Measurements from ENCODE around the gene SLC7A8. TPM values are rescaled to one million over a fixed set of nuclear protein-coding genes. Genes with fewer than 3 reads are reported as not detected.

SLC7A8 gene
- polyA plus RNA-seq, 1 donor (not counting 4 experiments of a cell fraction or from before 2014, with no cell fraction given) = 29.1 TPM

DNA sequence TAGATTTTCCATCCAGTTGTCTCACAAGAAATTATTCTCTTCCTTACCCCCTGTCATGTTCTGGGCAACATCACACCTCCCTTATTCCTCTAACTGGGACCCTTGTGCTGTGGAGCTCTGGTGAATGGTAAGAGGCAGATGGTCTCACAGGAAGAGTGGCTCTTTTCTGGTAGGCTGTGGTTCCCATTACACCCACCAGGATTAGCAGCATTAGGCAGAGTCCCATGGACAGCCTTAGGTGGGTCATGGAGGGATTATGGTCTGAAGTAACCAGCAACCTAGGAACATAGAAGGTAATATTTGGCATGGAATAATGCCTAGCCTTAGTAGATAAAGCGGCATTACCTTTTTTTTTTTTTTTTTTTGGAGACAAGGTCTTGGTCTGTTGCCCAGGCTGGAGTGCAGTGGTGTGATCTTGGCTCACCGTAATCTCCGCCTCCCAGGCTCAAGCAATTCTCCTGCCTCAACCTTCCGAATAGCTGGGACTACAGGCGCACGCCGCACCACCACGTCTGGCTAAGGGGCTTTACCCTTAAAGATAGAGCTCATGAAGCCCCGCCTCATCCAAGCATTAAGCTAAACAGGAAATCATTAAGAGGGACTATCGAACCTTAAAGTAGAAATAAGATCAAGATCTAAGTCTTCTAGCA is 84.1 kb downstream of the SLC7A8 start:
- dilution Hi-C loops (cut with MboI; ENCODE audit: extremely low pct_ligation_motif_present, low sequenced_read_pairs) = no loop called here
- peaks cover 4% of the 10 kb centered on the region for H3K9me1 ChIP-seq (ENCODE audit: control insufficient read depth, extremely low read depth, insufficient read depth, low read length)
- peaks cover 12% of the 10 kb centered on the region for H3K4me1 ChIP-seq (ENCODE audit: control insufficient read depth, extremely low read depth, insufficient read depth, low read length)
- H2AFZ ChIP-seq (ENCODE audit: control insufficient read depth, low read length) = no peak overlapping the region
- peaks cover 46% of the 10 kb centered on the region for H3K79me2 ChIP-seq (ENCODE audit: control insufficient read depth, insufficient read depth, low read length)
- H3K9ac ChIP-seq (ENCODE audit: control insufficient read depth, extremely low read depth, insufficient read depth, low read length) = no peak overlapping the region
- no peak overlapping the region for H3K4me3 ChIP-seq (ENCODE audit: control insufficient read depth in 2 of 3, extremely low read depth in 1 of 3, insufficient read depth in 2 of 3, low read depth in 1 of 3, low read length in 3 of 3)
- peaks cover 5 to 17% of the 10 kb centered on the region in 2 experiments for H3K36me3 ChIP-seq (ENCODE audit: control insufficient read depth in 2 of 2, extremely low read depth in 1 of 2, insufficient read depth in 2 of 2, low read length in 2 of 2)
- no peak overlapping the region for H3K27ac ChIP-seq (ENCODE audit: control insufficient read depth, insufficient read depth, low read length)
- peaks cover 11% of the 10 kb centered on the region for H4K20me1 ChIP-seq (ENCODE audit: control insufficient read depth, extremely low read depth, insufficient read depth, low read length)
- no peak overlapping the region for H3K4me2 ChIP-seq (ENCODE audit: control insufficient read depth, extremely low read depth, insufficient read depth, low read depth, low read length)
- FAIRE-seq = no peak
- no peak for TF ChIP-seq EZH2 (IDR thresholded peaks at IDR 0.05; ENCODE audit: low read length)
- TF ChIP-seq, protein P1, sequence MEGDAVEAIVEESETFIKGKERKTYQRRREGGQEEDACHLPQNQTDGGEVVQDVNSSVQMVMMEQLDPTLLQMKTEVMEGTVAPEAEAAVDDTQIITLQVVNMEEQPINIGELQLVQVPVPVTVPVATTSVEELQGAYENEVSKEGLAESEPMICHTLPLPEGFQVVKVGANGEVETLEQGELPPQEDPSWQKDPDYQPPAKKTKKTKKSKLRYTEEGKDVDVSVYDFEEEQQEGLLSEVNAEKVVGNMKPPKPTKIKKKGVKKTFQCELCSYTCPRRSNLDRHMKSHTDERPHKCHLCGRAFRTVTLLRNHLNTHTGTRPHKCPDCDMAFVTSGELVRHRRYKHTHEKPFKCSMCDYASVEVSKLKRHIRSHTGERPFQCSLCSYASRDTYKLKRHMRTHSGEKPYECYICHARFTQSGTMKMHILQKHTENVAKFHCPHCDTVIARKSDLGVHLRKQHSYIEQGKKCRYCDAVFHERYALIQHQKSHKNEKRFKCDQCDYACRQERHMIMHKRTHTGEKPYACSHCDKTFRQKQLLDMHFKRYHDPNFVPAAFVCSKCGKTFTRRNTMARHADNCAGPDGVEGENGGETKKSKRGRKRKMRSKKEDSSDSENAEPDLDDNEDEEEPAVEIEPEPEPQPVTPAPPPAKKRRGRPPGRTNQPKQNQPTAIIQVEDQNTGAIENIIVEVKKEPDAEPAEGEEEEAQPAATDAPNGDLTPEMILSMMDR (optimal IDR thresholded peaks at IDR 0.05 in 1 of 3, IDR thresholded peaks at IDR 0.05 in 1 of 3, conservative IDR thresholded peaks at IDR 0.05 in 1 of 3; ENCODE audit: extremely low read depth in 1 of 3, insufficient read depth in 2 of 3, low read length in 3 of 3) = no peak
- no peak for DNase-seq (ENCODE audit: low read depth, low spot score)
- no peaks in the 10 kb centered on the region for H3K27me3 ChIP-seq (ENCODE audit: control insufficient read depth, extremely low read depth, insufficient read depth, low read length)
- no peaks in the 10 kb centered on the region for H3K9me3 ChIP-seq (ENCODE audit: control insufficient read depth, low read depth, low read length)

DNA sequence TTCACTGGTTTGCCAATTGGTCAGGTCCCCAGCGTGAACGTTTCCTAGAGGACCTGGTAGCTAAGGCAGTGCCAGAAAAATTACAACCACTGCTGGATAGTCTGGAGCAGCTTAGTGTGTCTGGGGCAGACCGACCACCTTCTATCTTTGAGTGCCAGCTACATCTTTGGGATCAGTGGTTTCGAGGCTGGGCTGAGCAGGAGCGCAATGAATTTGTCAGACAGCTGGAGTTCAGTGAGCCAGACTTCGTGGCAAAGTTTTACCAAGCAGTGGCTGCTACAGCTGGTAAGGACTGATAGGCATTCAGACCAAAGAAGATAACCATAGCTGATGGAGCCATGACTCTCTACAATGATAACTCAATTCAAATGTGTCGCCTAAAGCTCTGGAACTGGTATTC is 85.7 kb downstream of the SLC7A8 start:
- Histone ChIP-seq H3K9me1 (ENCODE audit: control insufficient read depth, extremely low read depth, insufficient read depth, low read length) (peaks cover 4% of the 10 kb centered on the region), H4K20me1 (ENCODE audit: control insufficient read depth, extremely low read depth, insufficient read depth, low read length) (peaks cover 17% of the 10 kb centered on the region), H3K9ac (ENCODE audit: control insufficient read depth, extremely low read depth, insufficient read depth, low read length) (no peak overlapping the region), H3K9me3 (ENCODE audit: control insufficient read depth, low read depth, low read length) (no peaks in the 10 kb centered on the region), H3K27ac (ENCODE audit: control insufficient read depth, insufficient read depth, low read length) (no peak overlapping the region), H3K4me2 (ENCODE audit: control insufficient read depth, extremely low read depth, insufficient read depth, low read depth, low read length) (peak overlapping the region; percentile 87), H3K4me3 (ENCODE audit: control insufficient read depth in 2 of 3, extremely low read depth in 1 of 3, insufficient read depth in 2 of 3, low read depth in 1 of 3, low read length in 3 of 3) (no peak overlapping the region), H3K79me2 (ENCODE audit: control insufficient read depth, insufficient read depth, low read length) (peaks cover 62% of the 10 kb centered on the region), H3K27me3 (ENCODE audit: control insufficient read depth, extremely low read depth, insufficient read depth, low read length) (no peaks in the 10 kb centered on the region), H2AFZ (ENCODE audit: control insufficient read depth, low read length) (no peak overlapping the region), H3K4me1 (ENCODE audit: control insufficient read depth, extremely low read depth, insufficient read depth, low read length) (peaks cover 21% of the 10 kb centered on the region), H3K36me3 (ENCODE audit: control insufficient read depth in 2 of 2, extremely low read depth in 1 of 2, insufficient read depth in 2 of 2, low read length in 2 of 2) (peaks cover 6 to 22% of the 10 kb centered on the region in 2 experiments)
- dilution Hi-C loops (cut with MboI; ENCODE audit: extremely low pct_ligation_motif_present, low sequenced_read_pairs) = no loop called here
- DNase-seq (ENCODE audit: low read depth, low spot score) = no peak
- TF ChIP-seq, protein P1 (optimal IDR thresholded peaks at IDR 0.05 in 1 of 3, IDR thresholded peaks at IDR 0.05 in 1 of 3, conservative IDR thresholded peaks at IDR 0.05 in 1 of 3; ENCODE audit: extremely low read depth in 1 of 3, insufficient read depth in 2 of 3, low read length in 3 of 3) = no peak
- TF ChIP-seq EZH2 (IDR thresholded peaks at IDR 0.05; ENCODE audit: low read length) = no peak
- no peak for FAIRE-seq

All from keratinocyte (primary cell).